GM10266 (cell line): ENCODE data around the gene REXO4.

ENCODE experiments used
- DNase-seq: peaks from one replicate; pipeline ENCODE4 v3.0.0; 2012; ENCODE audit errors: extremely low spot score
- TF ChIP-seq, protein P1 (sequence below): IDR thresholded peaks from 2 replicates; pipeline ENCODE4 v1.5.1; 2012; ENCODE audit warnings: mild to moderate bottlenecking, low read depth; ENCODE audit not compliant: control insufficient read depth, insufficient read depth; ENCODE audit errors: missing control alignments

The REXO4 gene

GRCh38 chr9:133385452-133385851 lies 32.4 kb downstream of the REXO4 start:
- DNase-seq: no peak
- TF ChIP-seq, protein P1, sequence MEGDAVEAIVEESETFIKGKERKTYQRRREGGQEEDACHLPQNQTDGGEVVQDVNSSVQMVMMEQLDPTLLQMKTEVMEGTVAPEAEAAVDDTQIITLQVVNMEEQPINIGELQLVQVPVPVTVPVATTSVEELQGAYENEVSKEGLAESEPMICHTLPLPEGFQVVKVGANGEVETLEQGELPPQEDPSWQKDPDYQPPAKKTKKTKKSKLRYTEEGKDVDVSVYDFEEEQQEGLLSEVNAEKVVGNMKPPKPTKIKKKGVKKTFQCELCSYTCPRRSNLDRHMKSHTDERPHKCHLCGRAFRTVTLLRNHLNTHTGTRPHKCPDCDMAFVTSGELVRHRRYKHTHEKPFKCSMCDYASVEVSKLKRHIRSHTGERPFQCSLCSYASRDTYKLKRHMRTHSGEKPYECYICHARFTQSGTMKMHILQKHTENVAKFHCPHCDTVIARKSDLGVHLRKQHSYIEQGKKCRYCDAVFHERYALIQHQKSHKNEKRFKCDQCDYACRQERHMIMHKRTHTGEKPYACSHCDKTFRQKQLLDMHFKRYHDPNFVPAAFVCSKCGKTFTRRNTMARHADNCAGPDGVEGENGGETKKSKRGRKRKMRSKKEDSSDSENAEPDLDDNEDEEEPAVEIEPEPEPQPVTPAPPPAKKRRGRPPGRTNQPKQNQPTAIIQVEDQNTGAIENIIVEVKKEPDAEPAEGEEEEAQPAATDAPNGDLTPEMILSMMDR: no peak

DNA sequence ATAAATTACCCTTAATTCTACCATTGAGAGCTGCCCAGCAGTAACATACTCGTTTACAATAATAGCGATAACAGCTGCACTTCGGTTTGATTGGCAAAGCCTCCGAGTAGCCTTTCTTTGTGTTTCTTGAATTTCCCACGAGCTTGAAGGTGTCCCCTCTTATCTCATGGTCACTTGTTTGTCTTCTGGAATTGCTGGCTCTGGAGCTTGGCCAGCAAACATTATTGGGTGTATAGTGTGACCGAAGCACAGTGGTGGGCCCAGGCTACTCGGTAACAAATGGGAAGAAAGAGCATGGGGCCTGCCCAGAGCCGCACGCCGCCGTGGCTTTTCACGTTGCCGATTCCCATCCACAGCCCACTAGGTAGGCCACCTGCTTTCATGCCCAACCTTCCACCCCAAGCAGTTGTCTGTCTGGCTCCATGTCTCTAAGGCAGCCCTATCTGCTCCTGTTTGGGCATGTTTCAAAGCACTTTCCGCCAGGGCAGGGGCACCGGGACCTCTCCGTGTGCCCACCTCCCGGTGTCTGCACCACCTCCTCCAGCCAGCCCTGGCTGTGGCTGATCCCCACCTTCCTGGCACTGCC lies 33.0 kb downstream of the REXO4 start:
- TF ChIP-seq, protein P1: no peak
- DNase-seq: no peak

DNA sequence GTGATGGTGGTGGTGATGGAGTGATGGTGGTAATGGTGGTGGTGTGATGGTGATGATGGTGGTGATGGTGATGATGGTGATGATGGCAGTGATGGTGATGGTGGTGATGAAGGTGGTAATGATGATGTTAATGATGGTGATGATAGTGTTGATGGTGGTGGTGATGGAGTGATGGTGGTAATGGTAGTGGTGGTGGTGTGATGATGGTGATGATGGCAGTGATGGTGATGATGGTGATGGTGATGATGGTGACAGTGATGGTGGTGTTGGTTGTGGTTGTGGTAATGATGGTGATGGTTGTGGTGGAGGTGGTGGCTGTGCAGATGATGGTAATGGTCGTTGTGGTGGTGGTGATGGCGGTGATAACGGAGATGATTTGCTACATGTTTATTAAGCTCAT lies 34.4 kb downstream of the REXO4 start:
- TF ChIP-seq, protein P1: no peak
- DNase-seq: no peak

- no peak for DNase-seq
- TF ChIP-seq, protein P1: no peak
Observed at GRCh38 chr9:133382507-133383141, 35.2 kb downstream of the REXO4 start.

- DNase-seq: no peak
- TF ChIP-seq, protein P1: no peak
Observed at GRCh38 chr9:133380734-133381133, 37.1 kb downstream of the REXO4 start.

DNA sequence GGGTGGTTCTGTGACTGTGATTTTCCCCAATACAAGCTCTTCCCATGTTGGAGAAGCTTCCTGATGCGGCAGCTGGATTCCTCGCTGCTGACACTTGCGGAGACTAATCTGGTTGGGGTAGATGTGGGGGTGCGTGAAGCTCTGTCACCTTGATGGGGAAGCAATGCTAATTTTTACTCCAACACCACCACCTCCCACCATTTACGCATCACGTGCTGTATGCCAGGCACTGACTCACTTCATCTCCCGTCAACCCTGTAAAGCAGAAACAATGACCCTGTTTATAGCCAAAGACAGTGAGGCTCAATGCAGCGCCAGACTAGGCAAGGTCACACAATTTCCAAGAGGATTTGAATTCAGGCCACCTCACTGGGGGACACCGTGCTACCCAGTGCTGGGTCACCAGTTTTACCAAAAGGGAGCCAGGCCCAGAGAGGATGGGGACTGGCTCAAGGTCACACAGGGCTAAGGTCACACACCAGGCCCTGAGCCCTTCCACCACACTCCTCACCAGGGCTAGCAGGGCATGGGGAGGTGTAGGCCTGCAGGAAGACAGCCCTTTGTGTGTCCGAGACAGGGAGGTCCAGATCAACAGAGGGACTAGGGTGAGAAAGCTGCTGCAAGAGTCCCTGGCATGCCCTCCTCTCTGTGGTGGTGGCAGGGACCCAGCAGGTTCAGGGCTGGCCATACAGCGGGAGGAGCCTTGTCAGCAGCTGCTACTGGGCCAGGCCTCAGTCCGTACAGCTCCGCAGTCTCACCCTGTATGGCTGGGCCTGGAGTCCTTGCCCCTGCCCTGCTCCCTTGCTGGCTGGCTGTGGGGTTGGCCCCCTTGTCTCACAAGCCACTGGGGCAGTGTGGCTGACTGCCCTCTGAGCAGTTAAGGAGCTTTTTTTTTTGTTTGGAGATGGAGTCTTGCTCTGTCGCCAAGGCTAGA lies 38.4 kb downstream of the REXO4 start:
- no peak for DNase-seq
- TF ChIP-seq, protein P1: no peak

GRCh38 chr9:133378408-133378962 lies 39.3 kb downstream of the REXO4 start:
- no peak for DNase-seq
- TF ChIP-seq, protein P1: no peak
